ENCODE results near the gene CGNL1. TPM values are rescaled to one million over a fixed set of nuclear protein-coding genes. Genes with fewer than 3 reads are reported as not detected.

CGNL1 gene
- total RNA-seq, 2 donors from 2014 or later, result 3.9 to 4.7 TPM

- no peaks in the 10 kb centered on the region for H3K27me3 ChIP-seq
- H3K4me1 ChIP-seq, result peaks cover 12% of the 10 kb centered on the region
- intact Hi-C loops (cut with DNase I), result no loop called here
- no peaks in the 10 kb centered on the region for H3K36me3 ChIP-seq
- no peak overlapping the region for H3K4me3 ChIP-seq
- TF ChIP-seq, protein P1, sequence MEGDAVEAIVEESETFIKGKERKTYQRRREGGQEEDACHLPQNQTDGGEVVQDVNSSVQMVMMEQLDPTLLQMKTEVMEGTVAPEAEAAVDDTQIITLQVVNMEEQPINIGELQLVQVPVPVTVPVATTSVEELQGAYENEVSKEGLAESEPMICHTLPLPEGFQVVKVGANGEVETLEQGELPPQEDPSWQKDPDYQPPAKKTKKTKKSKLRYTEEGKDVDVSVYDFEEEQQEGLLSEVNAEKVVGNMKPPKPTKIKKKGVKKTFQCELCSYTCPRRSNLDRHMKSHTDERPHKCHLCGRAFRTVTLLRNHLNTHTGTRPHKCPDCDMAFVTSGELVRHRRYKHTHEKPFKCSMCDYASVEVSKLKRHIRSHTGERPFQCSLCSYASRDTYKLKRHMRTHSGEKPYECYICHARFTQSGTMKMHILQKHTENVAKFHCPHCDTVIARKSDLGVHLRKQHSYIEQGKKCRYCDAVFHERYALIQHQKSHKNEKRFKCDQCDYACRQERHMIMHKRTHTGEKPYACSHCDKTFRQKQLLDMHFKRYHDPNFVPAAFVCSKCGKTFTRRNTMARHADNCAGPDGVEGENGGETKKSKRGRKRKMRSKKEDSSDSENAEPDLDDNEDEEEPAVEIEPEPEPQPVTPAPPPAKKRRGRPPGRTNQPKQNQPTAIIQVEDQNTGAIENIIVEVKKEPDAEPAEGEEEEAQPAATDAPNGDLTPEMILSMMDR (IDR thresholded peaks at IDR 0.05), result no peak
- H3K9me3 ChIP-seq, result no peaks in the 10 kb centered on the region
- peak; percentile 44 for DNase-seq
- peak overlapping the region; percentile 79 for H3K27ac ChIP-seq
- H3K9ac ChIP-seq (ENCODE audit: low read depth in 2 of 2, low read length in 2 of 2), result peak overlapping the region in 1 of 2 donors; percentile 56
Observed at GRCh38 chr15:57506422-57506821, 130.1 kb downstream of the CGNL1 start.

GRCh38 chr15:57507111-57507510 lies 130.8 kb downstream of the CGNL1 start:
- Histone ChIP-seq H3K4me1 (peaks cover 12% of the 10 kb centered on the region), H3K9ac (ENCODE audit: low read depth in 2 of 2, low read length in 2 of 2) (peak overlapping the region in 1 of 2 donors; percentile 56), H3K27me3 (no peaks in the 10 kb centered on the region), H3K36me3 (no peaks in the 10 kb centered on the region), H3K9me3 (no peaks in the 10 kb centered on the region), H3K4me3 (no peak overlapping the region), H3K27ac (peak overlapping the region; percentile 79)
- TF ChIP-seq, protein P1 (IDR thresholded peaks at IDR 0.05), result no peak
- DNase-seq, result no peak
- intact Hi-C loops (cut with DNase I), result no loop called here

- Histone ChIP-seq H3K36me3 (no peaks in the 10 kb centered on the region), H3K9ac (ENCODE audit: low read depth in 2 of 2, low read length in 2 of 2) (no peak overlapping the region), H3K4me3 (no peak overlapping the region), H3K27ac (no peak overlapping the region), H3K9me3 (no peaks in the 10 kb centered on the region), H3K27me3 (no peaks in the 10 kb centered on the region), H3K4me1 (peaks cover 12% of the 10 kb centered on the region)
- intact Hi-C loops (cut with DNase I), result no loop called here
- DNase-seq, result no peak
- TF ChIP-seq, protein P1 (IDR thresholded peaks at IDR 0.05), result no peak
Observed at GRCh38 chr15:57509126-57509525, 132.8 kb downstream of the CGNL1 start.

DNA sequence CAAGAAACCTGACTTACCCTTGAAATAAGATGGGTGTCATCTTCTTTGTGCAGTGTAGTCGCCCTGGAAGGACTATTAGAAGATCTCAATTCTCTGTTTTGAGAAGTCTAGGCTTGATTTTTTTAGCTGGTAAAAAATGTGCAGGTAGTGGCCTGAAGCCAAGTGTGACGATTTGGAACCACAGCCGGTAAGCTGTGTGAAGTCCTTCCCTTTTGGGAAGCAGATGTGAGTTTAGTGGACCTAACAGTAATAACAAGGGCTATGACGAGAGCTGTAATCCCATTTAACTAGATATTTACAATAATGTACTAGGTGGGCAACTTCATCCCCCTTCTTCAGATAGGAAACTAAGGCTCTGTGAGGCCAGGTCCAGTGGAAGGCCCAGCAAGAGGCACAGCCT lies 133.7 kb downstream of the CGNL1 start:
- intact Hi-C loops (cut with DNase I), result no loop called here
- no peaks in the 10 kb centered on the region for H3K36me3 ChIP-seq
- H3K9ac ChIP-seq (ENCODE audit: low read depth in 2 of 2, low read length in 2 of 2), result no peak overlapping the region
- H3K4me3 ChIP-seq, result no peak overlapping the region
- H3K27ac ChIP-seq, result no peak overlapping the region
- peaks cover 7% of the 10 kb centered on the region for H3K4me1 ChIP-seq
- no peaks in the 10 kb centered on the region for H3K27me3 ChIP-seq
- DNase-seq, result no peak
- H3K9me3 ChIP-seq, result no peaks in the 10 kb centered on the region
- TF ChIP-seq, protein P1 (IDR thresholded peaks at IDR 0.05), result no peak

GRCh38 chr15:57510647-57511046 lies 134.3 kb downstream of the CGNL1 start:
- intact Hi-C loops (cut with DNase I), result no loop called here
- Histone ChIP-seq H3K9ac (ENCODE audit: low read depth in 2 of 2, low read length in 2 of 2) (no peak overlapping the region), H3K27me3 (no peaks in the 10 kb centered on the region), H3K36me3 (no peaks in the 10 kb centered on the region), H3K27ac (no peak overlapping the region), H3K4me3 (no peak overlapping the region), H3K4me1 (peaks cover 2% of the 10 kb centered on the region), H3K9me3 (no peaks in the 10 kb centered on the region)
- TF ChIP-seq, protein P1 (IDR thresholded peaks at IDR 0.05), result no peak
- DNase-seq, result peak; percentile 47

All from colonic mucosa (tissue), 4 donors.